ENCODE measurements around the gene RAI2.

Gene RAI2

GRCh38 chrX:17859609-17860178, 1.4 kb downstream of the RAI2 start:
- no peak overlapping the region for H3K27ac ChIP-seq
- H3K9me3 ChIP-seq (ENCODE audit: low read depth, low read length), result no peaks in the 10 kb centered on the region
- H3K4me3 ChIP-seq, result no peak overlapping the region
- no peaks in the 10 kb centered on the region for H3K36me3 ChIP-seq (ENCODE audit: insufficient read depth, low read length)
- DNase-seq (ENCODE audit: low read depth, low spot score), result no peak
- H3K9ac ChIP-seq (ENCODE audit: insufficient read length), result no peak overlapping the region
- TF ChIP-seq FOXP2 (optimal IDR thresholded peaks at IDR 0.05; ENCODE audit: control extremely low read depth, extremely low read length, insufficient read depth) (no peak), POLR2AphosphoS5 (IDR thresholded peaks at IDR 0.05; ENCODE audit: borderline replicate concordance, low read depth, low read length) (no peak), EZH2 (IDR thresholded peaks at IDR 0.05) (no peak)

- Histone ChIP-seq H3K9me3 (ENCODE audit: low read depth, low read length) (no peaks in the 10 kb centered on the region), H3K9ac (ENCODE audit: insufficient read length) (no peak overlapping the region), H3K4me3 (no peak overlapping the region), H3K27ac (no peak overlapping the region), H3K36me3 (ENCODE audit: insufficient read depth, low read length) (no peaks in the 10 kb centered on the region)
- TF ChIP-seq EZH2 (IDR thresholded peaks at IDR 0.05) (no peak), POLR2AphosphoS5 (IDR thresholded peaks at IDR 0.05; ENCODE audit: borderline replicate concordance, low read depth, low read length) (no peak), FOXP2 (optimal IDR thresholded peaks at IDR 0.05; ENCODE audit: control extremely low read depth, extremely low read length, insufficient read depth) (no peak)
- no peak for DNase-seq (ENCODE audit: low read depth, low spot score)
Measured at GRCh38 chrX:17854531-17854930, 6.6 kb downstream of the RAI2 start.

DNA sequence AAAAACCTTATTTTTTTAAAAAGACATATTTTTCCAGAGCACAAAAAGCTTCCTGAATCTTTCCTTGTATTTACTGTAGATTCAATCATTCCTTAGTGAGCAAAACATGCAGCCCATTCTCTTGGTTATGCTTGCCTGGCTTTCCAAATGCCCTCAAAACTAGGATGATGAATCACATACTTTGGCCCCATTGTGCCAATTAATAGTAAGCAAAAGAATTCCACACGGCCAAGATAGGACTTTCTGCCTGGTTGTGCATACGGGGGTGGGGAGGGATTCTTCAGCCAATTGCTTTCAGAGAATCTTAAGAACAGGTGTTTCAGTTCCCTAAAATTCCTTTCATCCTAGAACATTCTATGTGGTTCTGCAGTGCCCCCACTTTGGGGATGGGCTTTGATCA, 7.0 kb downstream of the RAI2 start:
- no peak for DNase-seq (ENCODE audit: low read depth, low spot score)
- TF ChIP-seq FOXP2 (optimal IDR thresholded peaks at IDR 0.05; ENCODE audit: control extremely low read depth, extremely low read length, insufficient read depth), result no peak
- TF ChIP-seq POLR2AphosphoS5 (IDR thresholded peaks at IDR 0.05; ENCODE audit: borderline replicate concordance, low read depth, low read length), result no peak
- no peak for TF ChIP-seq EZH2 (IDR thresholded peaks at IDR 0.05)
- no peak overlapping the region for H3K9ac ChIP-seq (ENCODE audit: insufficient read length)
- H3K4me3 ChIP-seq, result no peak overlapping the region
- no peaks in the 10 kb centered on the region for H3K9me3 ChIP-seq (ENCODE audit: low read depth, low read length)
- no peaks in the 10 kb centered on the region for H3K36me3 ChIP-seq (ENCODE audit: insufficient read depth, low read length)
- no peak overlapping the region for H3K27ac ChIP-seq

GRCh38 chrX:17851874-17852273, 9.2 kb downstream of the RAI2 start:
- no peak overlapping the region for H3K4me3 ChIP-seq
- no peak for DNase-seq (ENCODE audit: low read depth, low spot score)
- H3K9ac ChIP-seq (ENCODE audit: insufficient read length), result no peak overlapping the region
- no peaks in the 10 kb centered on the region for H3K9me3 ChIP-seq (ENCODE audit: low read depth, low read length)
- no peak overlapping the region for H3K27ac ChIP-seq
- no peaks in the 10 kb centered on the region for H3K36me3 ChIP-seq (ENCODE audit: insufficient read depth, low read length)
- no peak for TF ChIP-seq FOXP2 (optimal IDR thresholded peaks at IDR 0.05; ENCODE audit: control extremely low read depth, extremely low read length, insufficient read depth)
- no peak for TF ChIP-seq EZH2 (IDR thresholded peaks at IDR 0.05)
- no peak for TF ChIP-seq POLR2AphosphoS5 (IDR thresholded peaks at IDR 0.05; ENCODE audit: borderline replicate concordance, low read depth, low read length)

- Histone ChIP-seq H3K36me3 (ENCODE audit: insufficient read depth, low read length) (no peaks in the 10 kb centered on the region), H3K9ac (ENCODE audit: insufficient read length) (no peak overlapping the region), H3K9me3 (ENCODE audit: low read depth, low read length) (no peaks in the 10 kb centered on the region), H3K27ac (no peak overlapping the region), H3K4me3 (no peak overlapping the region)
- TF ChIP-seq POLR2AphosphoS5 (IDR thresholded peaks at IDR 0.05; ENCODE audit: borderline replicate concordance, low read depth, low read length) (no peak), EZH2 (IDR thresholded peaks at IDR 0.05) (no peak), FOXP2 (optimal IDR thresholded peaks at IDR 0.05; ENCODE audit: control extremely low read depth, extremely low read length, insufficient read depth) (no peak)
- no peak for DNase-seq (ENCODE audit: low read depth, low spot score)
Measured at GRCh38 chrX:17848545-17849265, 12.4 kb downstream of the RAI2 start.

DNA sequence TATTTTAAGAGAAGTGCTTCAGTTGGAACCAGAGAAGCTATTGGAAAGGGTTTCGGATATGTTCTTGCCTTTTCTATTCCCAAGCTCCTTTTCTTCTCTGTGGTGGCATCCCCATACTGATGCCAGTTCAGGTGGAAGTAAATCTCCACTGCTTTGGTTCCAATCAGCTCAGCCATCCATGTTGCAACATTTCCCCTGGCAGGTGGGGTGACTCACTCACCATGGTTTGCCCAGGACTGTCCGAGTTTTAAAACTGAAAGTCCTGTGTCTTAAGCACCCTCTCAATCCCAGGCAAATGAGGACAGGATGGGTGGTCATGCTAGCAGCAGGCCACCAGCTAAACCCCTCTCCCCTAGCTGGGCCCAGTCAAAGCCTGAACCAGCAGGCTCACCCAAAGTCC, 15.1 kb downstream of the RAI2 start:
- no peak for DNase-seq (ENCODE audit: low read depth, low spot score)

DNA sequence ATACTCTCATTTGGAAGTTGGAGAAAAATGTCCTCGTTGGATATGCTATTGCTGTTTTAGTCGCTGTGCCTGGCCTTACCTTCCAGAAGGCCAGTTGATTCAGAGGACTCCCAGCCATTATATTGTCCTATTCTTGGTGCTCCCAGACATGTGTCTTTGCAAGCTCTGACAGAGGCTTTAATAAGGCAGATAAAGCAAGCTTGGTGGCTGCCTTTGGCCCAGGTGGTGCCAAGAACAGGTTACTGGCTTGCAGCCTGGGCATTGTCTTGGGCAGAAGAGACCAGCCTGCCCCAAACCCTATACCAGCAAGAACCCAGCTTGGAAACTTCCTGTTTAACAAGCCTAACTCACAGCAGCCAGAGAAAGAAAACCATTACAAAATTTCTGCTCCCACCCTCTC, 16.9 kb downstream of the RAI2 start:
- Histone ChIP-seq H3K9me3 (ENCODE audit: low read depth, low read length) (no peaks in the 10 kb centered on the region), H3K4me3 (no peak overlapping the region), H3K36me3 (ENCODE audit: insufficient read depth, low read length) (no peaks in the 10 kb centered on the region), H3K27ac (no peak overlapping the region), H3K9ac (ENCODE audit: insufficient read length) (no peak overlapping the region)
- no peak for DNase-seq (ENCODE audit: low read depth, low spot score)
- TF ChIP-seq FOXP2 (optimal IDR thresholded peaks at IDR 0.05; ENCODE audit: control extremely low read depth, extremely low read length, insufficient read depth) (no peak), POLR2AphosphoS5 (IDR thresholded peaks at IDR 0.05; ENCODE audit: borderline replicate concordance, low read depth, low read length) (no peak), EZH2 (IDR thresholded peaks at IDR 0.05) (no peak)

More for the DNA sequence above, 15.1 kb downstream of the RAI2 start:
- H3K9me3 ChIP-seq (ENCODE audit: low read depth, low read length), result no peaks in the 10 kb centered on the region
- no peaks in the 10 kb centered on the region for H3K36me3 ChIP-seq (ENCODE audit: insufficient read depth, low read length)
- H3K4me3 ChIP-seq, result no peak overlapping the region
- H3K27ac ChIP-seq, result no peak overlapping the region
- H3K9ac ChIP-seq (ENCODE audit: insufficient read length), result no peak overlapping the region
- TF ChIP-seq POLR2AphosphoS5 (IDR thresholded peaks at IDR 0.05; ENCODE audit: borderline replicate concordance, low read depth, low read length), result no peak
- no peak for TF ChIP-seq FOXP2 (optimal IDR thresholded peaks at IDR 0.05; ENCODE audit: control extremely low read depth, extremely low read length, insufficient read depth)
- TF ChIP-seq EZH2 (IDR thresholded peaks at IDR 0.05), result no peak

GRCh38 chrX:17842769-17843525, 18.2 kb downstream of the RAI2 start:
- Histone ChIP-seq H3K9ac (ENCODE audit: insufficient read length) (no peak overlapping the region), H3K9me3 (ENCODE audit: low read depth, low read length) (no peaks in the 10 kb centered on the region), H3K4me3 (no peak overlapping the region), H3K27ac (no peak overlapping the region), H3K36me3 (ENCODE audit: insufficient read depth, low read length) (no peaks in the 10 kb centered on the region)
- no peak for DNase-seq (ENCODE audit: low read depth, low spot score)
- TF ChIP-seq POLR2AphosphoS5 (IDR thresholded peaks at IDR 0.05; ENCODE audit: borderline replicate concordance, low read depth, low read length) (no peak), EZH2 (IDR thresholded peaks at IDR 0.05) (no peak), FOXP2 (optimal IDR thresholded peaks at IDR 0.05; ENCODE audit: control extremely low read depth, extremely low read length, insufficient read depth) (no peak)
